ENCODE results near the gene HOXA9.

HOXA9 gene

GRCh38 chr7:27165089-27165995, at the start of gene HOXA9:
TSS of gene HOXA9 (minus strand) at chr7:27165537. CDS start at chr7:27165457, 80 bp downstream.
- no peak for DNase-seq

GRCh38 chr7:27214239-27214950, 49.1 kb upstream of the HOXA9 start:
- no peak for DNase-seq

GRCh38 chr7:27213433-27214238, 48.3 kb upstream of the HOXA9 start:
- DNase-seq, result no peak

- no peak for DNase-seq
Measured at GRCh38 chr7:27212497-27213432, 47.4 kb upstream of the HOXA9 start.

- DNase-seq, result no peak
Measured at GRCh38 chr7:27211764-27212204, 46.4 kb upstream of the HOXA9 start.

- DNase-seq, result no peak
Measured at GRCh38 chr7:27211084-27211446, 45.7 kb upstream of the HOXA9 start.

GRCh38 chr7:27210441-27211083, 45.2 kb upstream of the HOXA9 start:
- DNase-seq, result peak; percentile 54 to 67

GRCh38 chr7:27209933-27210440, 44.6 kb upstream of the HOXA9 start:
- DNase-seq, result no peak

- no peak for DNase-seq
Measured at GRCh38 chr7:27208998-27209397, 43.7 kb upstream of the HOXA9 start.

GRCh38 chr7:27207348-27207985, 42.1 kb upstream of the HOXA9 start:
- no peak for DNase-seq

GRCh38 chr7:27205325-27206280, 40.3 kb upstream of the HOXA9 start:
- DNase-seq, result no peak

- no peak for DNase-seq
Measured at GRCh38 chr7:27204851-27205322, 39.5 kb upstream of the HOXA9 start.

GRCh38 chr7:27203964-27204594, 38.7 kb upstream of the HOXA9 start:
- DNase-seq, result no peak

GRCh38 chr7:27203365-27203953, 38.1 kb upstream of the HOXA9 start:
- no peak for DNase-seq

GRCh38 chr7:27202862-27203134, 37.5 kb upstream of the HOXA9 start:
- no peak for DNase-seq

- DNase-seq, result no peak
Measured at GRCh38 chr7:27202018-27202861, 36.9 kb upstream of the HOXA9 start.

- no peak for DNase-seq
Measured at GRCh38 chr7:27201580-27202017, 36.3 kb upstream of the HOXA9 start.

Measured in stimulated activated CD4-positive, alpha-beta T cell treated with anti-CD3 and anti-CD28 coated beads, Interleukin-2, amount 100 ng/mL, for 24 hours (primary cell).